ENCODE results near the gene TNNT1. TPM values are rescaled to one million over a fixed set of nuclear protein-coding genes. Genes with fewer than 3 reads are reported as not detected.

The TNNT1 gene
- polyA plus RNA-seq, 1 experiment = 10.4 TPM

DNA sequence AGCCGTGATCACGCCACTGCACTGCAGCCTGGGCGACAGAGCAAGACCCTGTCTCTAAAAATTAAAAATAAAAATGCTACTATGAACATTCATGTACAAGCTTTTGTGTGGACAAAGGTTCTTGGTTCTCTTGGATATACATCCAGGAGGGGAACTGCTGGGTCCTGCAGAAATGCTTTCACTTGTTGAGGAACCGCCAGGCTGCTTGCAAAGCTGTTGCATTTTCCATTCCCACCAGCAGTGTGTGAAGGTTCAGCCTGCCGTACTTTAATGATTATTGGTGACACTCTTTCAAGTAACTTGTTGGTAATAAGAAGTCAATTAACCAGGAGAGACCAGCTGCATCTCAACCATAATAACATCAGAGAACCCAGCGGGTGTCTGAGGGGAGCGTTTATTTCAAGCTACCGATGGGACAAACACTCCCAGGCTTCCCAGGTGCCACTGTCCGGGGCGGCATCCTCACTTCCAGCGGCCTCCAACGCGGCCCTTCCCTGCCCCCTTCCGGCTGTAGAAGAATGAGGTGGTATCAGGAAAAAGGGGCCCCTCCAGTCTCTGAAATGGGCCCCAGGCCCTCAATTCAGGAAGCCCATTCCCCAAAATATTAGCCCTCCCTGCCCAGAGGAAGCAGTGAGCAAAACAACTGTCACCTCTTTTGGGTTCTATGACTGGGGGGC is 16.4 kb downstream of the TNNT1 start:
- ChIA-PET POLR2A (no interaction called here), CTCF (interaction anchor here (0.9 to 1.9 kb wide), 7 partner anchors 9 to 371 kb away, joined by 3 to 5 read pairs (median 4); partner anchors contain the start of genes DNAAF3 and PPP1R12C)
- Histone ChIP-seq H3K36me3 (ENCODE audit: control insufficient read depth, insufficient read depth, low read length) (no peaks in the 10 kb centered on the region), H3K27me3 (ENCODE audit: control insufficient read depth, insufficient read depth, low read length) (peaks cover 8% of the 10 kb centered on the region), H3K4me3 (ENCODE audit: low read depth, low read length) (no peak overlapping the region)
- TF ChIP-seq, protein P1, sequence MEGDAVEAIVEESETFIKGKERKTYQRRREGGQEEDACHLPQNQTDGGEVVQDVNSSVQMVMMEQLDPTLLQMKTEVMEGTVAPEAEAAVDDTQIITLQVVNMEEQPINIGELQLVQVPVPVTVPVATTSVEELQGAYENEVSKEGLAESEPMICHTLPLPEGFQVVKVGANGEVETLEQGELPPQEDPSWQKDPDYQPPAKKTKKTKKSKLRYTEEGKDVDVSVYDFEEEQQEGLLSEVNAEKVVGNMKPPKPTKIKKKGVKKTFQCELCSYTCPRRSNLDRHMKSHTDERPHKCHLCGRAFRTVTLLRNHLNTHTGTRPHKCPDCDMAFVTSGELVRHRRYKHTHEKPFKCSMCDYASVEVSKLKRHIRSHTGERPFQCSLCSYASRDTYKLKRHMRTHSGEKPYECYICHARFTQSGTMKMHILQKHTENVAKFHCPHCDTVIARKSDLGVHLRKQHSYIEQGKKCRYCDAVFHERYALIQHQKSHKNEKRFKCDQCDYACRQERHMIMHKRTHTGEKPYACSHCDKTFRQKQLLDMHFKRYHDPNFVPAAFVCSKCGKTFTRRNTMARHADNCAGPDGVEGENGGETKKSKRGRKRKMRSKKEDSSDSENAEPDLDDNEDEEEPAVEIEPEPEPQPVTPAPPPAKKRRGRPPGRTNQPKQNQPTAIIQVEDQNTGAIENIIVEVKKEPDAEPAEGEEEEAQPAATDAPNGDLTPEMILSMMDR (IDR thresholded peaks at IDR 0.05; ENCODE audit: insufficient read depth, low read depth, low read length) = peak; percentile 36
- no peak for DNase-seq (ENCODE audit: low read depth)

DNA sequence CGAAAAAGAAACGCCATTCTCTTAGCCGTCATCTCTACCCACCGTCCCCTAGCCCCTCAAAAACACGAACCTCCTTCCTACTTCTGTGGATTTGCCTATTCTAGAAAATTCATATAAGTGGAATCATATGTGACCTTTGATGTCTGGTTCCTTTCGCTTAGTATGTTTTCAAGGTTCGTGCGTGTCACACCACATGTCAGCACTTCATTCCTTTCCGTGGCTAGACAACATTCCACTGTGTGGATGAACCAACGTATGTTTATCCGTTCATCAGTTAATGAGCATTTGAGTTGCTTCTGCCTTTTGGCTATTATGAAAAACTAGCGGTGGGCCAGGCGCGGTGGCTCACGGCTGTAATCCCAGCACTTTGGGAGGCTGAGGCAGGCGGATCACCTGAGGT is 17.6 kb downstream of the TNNT1 start:
- TF ChIP-seq, protein P1 (IDR thresholded peaks at IDR 0.05; ENCODE audit: insufficient read depth, low read depth, low read length) = no peak
- H3K27me3 ChIP-seq (ENCODE audit: control insufficient read depth, insufficient read depth, low read length) = peaks cover 10% of the 10 kb centered on the region
- H3K4me3 ChIP-seq (ENCODE audit: low read depth, low read length) = no peak overlapping the region
- ChIA-PET POLR2A (no interaction called here), CTCF (interaction anchor here (1.3 to 1.9 kb wide), 2 partner anchors 13 to 34 kb away, joined by 3 to 4 read pairs; partner anchors contain the start of genes DNAAF3 and PPP1R12C)
- no peaks in the 10 kb centered on the region for H3K36me3 ChIP-seq (ENCODE audit: control insufficient read depth, insufficient read depth, low read length)
- no peak for DNase-seq (ENCODE audit: low read depth)

DNA sequence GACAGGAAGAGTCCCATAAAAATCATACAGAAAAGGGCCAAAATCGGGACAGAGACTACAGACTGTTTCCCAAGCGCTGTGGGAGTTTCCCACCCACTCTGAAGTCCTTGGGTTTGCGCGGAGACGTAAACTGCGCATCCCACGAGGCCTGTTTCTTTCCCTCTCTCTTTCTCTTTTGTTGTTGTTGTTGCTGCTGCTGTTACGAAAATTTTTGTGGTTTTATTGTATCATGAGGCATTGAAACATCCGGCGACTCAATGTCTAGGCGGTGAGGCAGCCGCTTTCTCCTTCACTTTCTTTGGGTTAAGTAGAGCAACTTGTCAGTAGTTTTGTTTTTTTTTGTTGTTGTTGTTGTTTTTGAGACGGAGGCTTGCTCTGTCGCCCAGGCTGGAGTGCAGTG is 30.0 kb downstream of the TNNT1 start:
- DNase-seq (ENCODE audit: low read depth) = no peak
- Histone ChIP-seq H3K27me3 (ENCODE audit: control insufficient read depth, insufficient read depth, low read length) (no peaks in the 10 kb centered on the region; the same call in 1 of the 2 replicates), H3K36me3 (ENCODE audit: control insufficient read depth, insufficient read depth, low read length) (peaks cover 1% of the 10 kb centered on the region), H3K4me3 (ENCODE audit: low read depth, low read length) (no peak overlapping the region)
- TF ChIP-seq, protein P1 (IDR thresholded peaks at IDR 0.05; ENCODE audit: insufficient read depth, low read depth, low read length) = no peak
- ChIA-PET POLR2A (no interaction called here), CTCF (interaction anchor here (1.6 to 2.1 kb wide), 2 partner anchors 13 to 22 kb away, joined by 3 to 12 read pairs; no protein-coding TSS in a partner anchor)

GRCh38 chr19:55118401-55118991 is 30.5 kb downstream of the TNNT1 start:
- Histone ChIP-seq H3K27me3 (ENCODE audit: control insufficient read depth, insufficient read depth, low read length) (no peaks in the 10 kb centered on the region; the same call in 1 of the 2 replicates), H3K36me3 (ENCODE audit: control insufficient read depth, insufficient read depth, low read length) (peaks cover 1% of the 10 kb centered on the region), H3K4me3 (ENCODE audit: low read depth, low read length) (peak overlapping the region; percentile 97)
- no peak for DNase-seq (ENCODE audit: low read depth)
- TF ChIP-seq, protein P1 (IDR thresholded peaks at IDR 0.05; ENCODE audit: insufficient read depth, low read depth, low read length) = no peak
- CTCF ChIA-PET = interaction anchor here (1.0 to 2.1 kb wide), 3 partner anchors 14 to 299 kb away, joined by 3 to 12 read pairs (median 3); no protein-coding TSS in a partner anchor
- POLR2A ChIA-PET = no interaction called here

DNA sequence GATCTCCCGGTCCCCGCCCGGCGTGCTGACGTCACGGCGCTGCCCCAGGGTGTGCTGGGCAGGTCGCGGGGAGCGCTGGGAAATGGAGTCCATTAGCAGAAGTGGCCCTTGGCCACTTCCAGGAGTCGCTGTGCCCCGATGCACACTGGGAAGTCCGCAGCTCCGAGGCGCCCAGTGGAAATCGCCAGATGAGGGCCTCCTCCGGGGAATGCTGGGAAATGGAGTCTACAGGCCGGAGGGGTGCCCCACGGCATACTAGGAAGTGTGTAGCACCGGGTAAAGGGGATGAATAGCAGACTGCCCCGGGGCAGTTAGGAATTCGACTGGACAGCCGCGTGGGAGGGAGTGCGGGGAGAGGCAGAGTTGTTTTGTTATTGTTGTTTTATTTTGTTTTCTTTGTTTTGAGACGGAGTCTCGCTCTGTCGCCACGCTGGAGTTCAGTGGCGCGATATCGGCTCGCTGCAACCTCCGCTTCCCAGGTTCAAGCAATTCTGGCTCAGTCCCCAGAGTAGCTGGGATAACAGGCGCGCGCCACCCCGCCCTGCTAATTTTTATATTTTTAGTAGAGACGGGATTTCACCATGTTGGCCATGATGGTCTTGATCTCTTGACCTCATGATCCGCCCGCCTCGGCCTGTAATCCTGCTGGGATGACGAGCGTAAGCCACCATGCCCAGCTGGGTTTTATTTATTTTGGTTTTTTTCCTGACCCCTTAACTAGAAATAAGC is 31.2 kb downstream of the TNNT1 start:
- CTCF ChIA-PET = interaction anchor here (0.5 to 2.1 kb wide), 6 partner anchors 13 to 300 kb away, joined by 3 to 12 read pairs (median 3); no protein-coding TSS in a partner anchor
- POLR2A ChIA-PET = no interaction called here
- Histone ChIP-seq H3K4me3 (ENCODE audit: low read depth, low read length) (peak overlapping the region; percentile 97), H3K27me3 (ENCODE audit: control insufficient read depth, insufficient read depth, low read length) (no peaks in the 10 kb centered on the region; the same call in 1 of the 2 replicates), H3K36me3 (ENCODE audit: control insufficient read depth, insufficient read depth, low read length) (peaks cover 1% of the 10 kb centered on the region)
- TF ChIP-seq, protein P1 (IDR thresholded peaks at IDR 0.05; ENCODE audit: insufficient read depth, low read depth, low read length) = no peak
- peak; percentile 94 for DNase-seq (ENCODE audit: low read depth)
